GM10266 (cell line): ENCODE measurements around the gene CYTH3.
A peak's percentile ranks its signal among the peaks of the same experiment; 100 is the strongest.

Experiments used
- DNase-seq: peaks from one replicate; pipeline ENCODE4 v3.0.0; 2012; ENCODE audit errors: extremely low spot score
- TF ChIP-seq, protein P1 (sequence below): IDR thresholded peaks from 2 replicates; pipeline ENCODE4 v1.5.1; 2012; ENCODE audit warnings: mild to moderate bottlenecking, low read depth; ENCODE audit not compliant: control insufficient read depth, insufficient read depth; ENCODE audit errors: missing control alignments

Gene CYTH3

DNA sequence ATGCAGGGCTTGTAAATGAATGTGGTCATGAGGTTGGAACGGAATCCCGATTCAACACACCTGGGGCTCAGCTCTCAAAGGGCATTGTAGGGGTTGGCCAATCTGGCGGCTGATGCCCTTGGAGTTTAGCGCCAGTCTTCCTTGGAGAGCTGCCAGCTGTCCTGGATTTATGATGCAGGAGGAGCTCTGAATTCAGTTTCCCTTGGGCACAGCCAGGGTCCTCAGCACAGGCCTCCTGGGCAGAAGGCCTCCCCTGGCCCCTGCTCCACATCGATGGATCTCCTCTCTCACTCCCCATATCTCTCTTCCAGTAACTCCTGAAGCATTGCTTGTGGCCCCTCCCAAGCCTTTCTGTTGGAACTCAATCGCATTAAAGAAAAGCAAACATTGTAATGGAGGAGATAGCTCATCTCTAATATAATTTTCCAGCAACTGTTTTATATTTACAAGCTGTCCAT is 985 bp upstream of the CYTH3 start:
- DNase-seq, result no peak
- TF ChIP-seq, protein P1, sequence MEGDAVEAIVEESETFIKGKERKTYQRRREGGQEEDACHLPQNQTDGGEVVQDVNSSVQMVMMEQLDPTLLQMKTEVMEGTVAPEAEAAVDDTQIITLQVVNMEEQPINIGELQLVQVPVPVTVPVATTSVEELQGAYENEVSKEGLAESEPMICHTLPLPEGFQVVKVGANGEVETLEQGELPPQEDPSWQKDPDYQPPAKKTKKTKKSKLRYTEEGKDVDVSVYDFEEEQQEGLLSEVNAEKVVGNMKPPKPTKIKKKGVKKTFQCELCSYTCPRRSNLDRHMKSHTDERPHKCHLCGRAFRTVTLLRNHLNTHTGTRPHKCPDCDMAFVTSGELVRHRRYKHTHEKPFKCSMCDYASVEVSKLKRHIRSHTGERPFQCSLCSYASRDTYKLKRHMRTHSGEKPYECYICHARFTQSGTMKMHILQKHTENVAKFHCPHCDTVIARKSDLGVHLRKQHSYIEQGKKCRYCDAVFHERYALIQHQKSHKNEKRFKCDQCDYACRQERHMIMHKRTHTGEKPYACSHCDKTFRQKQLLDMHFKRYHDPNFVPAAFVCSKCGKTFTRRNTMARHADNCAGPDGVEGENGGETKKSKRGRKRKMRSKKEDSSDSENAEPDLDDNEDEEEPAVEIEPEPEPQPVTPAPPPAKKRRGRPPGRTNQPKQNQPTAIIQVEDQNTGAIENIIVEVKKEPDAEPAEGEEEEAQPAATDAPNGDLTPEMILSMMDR, result no peak

DNA sequence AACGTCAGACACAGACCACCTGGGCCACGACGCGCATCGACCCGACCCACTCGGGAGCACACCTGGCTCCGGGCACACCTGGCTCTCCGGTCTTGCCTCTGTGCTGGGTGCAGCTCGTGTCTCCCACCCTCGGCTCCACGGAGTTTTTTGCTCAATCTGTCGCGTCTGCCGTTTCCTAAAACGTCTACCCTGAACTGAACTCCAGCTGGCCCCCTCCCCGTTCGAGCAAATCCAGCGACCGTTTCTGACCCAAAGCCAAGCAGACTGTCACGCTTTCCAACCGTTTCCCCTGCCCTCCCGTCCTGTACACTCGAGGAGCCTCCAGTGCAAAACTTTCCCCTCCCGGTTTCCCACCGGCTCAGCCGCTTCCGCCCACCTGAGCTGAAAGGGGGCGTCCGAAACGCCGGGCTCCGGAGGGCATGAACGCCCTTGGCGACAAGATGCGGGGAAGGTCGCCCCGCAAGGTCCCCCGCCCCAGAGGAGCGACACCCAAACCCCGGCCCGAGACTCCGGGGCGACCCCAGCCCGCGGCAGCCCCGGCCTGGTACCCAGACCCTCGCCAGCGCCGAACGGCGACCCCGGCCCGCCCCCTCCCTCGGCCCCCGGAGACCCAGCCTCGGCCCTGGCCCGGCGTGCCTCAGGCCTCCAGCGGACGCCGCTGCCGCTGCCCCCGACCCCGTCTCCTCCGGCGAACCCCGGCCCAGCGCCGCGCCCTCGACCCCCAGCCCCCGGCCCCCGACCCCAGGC is 557 bp downstream of the CYTH3 start:
- peak; percentile 54 for DNase-seq
- TF ChIP-seq, protein P1, result no peak

DNA sequence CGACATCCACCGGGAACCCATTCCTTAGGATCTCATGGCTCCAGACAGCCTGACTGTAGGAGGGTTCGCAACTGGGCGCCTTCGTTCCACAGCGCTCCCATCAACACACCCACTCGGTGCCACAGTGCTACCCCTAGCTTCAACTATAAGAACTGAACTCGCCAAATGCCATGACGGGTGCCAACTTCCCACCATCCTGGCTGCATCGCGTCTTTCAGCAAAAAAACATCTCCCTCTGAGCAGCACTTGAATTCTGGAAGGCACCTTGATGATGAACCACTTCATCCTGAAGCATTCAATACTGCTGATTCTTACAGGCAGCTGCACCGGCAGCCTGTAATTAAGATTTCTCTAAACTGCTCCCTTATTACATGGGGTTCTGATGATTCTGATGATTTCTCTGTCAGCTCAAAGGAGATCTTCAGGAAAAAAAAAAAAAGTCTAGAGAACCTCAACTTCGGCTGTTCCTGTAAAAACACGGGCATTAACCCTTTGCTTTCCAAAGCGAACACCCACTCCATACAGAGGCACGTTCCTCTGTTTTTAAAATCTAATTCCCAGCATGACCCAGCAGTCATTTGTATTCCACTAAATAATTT is 1.3 kb downstream of the CYTH3 start:
- TF ChIP-seq, protein P1, result peak; percentile 34
- DNase-seq, result peak; percentile 53

DNA sequence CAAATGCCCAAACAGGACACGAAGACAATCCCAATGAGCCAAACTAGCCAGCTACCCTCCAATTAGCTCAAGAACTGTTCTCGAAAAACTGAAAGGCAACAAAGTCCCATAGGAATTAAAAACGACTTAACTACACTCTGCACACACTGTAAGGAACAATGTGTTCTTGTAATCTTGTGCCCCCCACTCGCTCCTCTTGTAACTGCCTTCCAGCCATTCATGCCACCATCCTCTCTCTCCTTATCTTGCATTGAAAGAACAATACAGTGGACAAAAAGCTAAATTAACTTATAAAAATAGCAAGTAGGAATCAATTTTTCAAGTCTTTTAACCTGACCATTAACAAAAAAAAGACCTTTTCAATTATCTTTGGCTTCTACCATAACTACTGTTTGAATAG is 2.9 kb downstream of the CYTH3 start:
- DNase-seq, result no peak
- TF ChIP-seq, protein P1, result no peak

DNA sequence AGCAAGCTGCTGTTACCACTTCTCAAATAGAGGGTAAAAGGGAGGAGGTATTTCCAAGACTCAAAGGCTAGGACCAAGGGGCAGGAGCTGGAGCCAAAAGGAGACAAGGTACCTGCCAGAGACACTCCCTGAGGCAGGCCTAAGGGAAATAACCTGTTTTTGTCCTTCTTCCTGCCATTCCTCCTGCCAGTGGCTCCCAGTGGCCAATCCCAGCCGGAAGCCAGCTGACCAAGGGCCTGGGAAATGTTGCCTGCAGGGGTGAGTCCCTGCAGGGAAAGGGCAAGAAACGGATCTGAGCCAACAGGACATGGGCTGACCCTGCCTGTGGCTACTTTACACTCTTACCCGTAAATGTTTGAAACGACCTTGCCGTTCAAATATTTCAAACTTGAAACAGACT is 3.5 kb downstream of the CYTH3 start:
- TF ChIP-seq, protein P1, result no peak
- DNase-seq, result no peak

DNA sequence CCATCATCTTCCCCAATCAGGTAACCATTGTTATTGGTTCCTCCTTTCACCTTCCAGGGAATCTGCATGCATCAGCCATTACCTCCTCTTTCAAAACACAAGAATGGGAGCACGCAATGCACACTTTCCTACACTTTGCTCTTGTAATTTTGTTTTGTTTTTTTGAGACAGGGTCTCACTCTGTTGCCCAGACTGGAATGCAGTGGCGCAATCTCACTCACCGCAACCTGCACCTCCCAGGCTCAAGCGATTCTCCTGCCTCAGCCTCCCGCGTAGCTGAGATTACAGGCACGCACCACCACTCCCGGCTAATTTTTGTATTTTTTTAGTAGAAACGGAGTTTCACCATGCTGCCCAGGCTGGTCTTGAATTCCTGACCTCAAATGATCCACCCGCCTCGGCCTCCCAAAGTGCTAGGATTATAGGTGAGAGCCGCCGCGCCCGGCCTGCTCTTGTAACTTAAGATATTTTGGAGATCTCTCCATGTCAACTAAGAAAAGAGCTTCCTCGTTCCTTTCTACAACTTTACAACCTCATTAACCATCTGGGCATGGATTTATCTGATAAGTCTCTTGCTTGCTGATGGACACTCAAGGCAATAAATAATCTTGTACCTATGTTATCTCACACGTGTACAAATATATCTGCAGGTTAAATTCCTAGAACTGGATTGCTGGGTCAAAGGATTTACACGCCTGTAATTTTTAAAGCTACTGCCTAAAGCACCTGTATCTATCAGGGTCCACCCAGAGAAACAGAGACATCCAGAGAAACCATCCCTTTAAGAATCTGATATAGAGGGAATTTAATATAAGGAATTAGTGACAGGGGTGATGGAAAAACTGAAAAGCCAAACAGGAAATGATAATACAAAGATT is 4.2 kb downstream of the CYTH3 start:
- no peak for DNase-seq
- TF ChIP-seq, protein P1, result no peak
